NCI-H2029 (cell line): ENCODE data around the gene M1AP.

ENCODE experiments used
- DNase-seq: peaks from one replicate; lab custom pipeline; 2025; lab: John Stamatoyannopoulos, UW

Gene M1AP

GRCh38 chr2:74524955-74525716, 123.0 kb downstream of the M1AP start:
- no peak for DNase-seq

- no peak for DNase-seq
Observed at GRCh38 chr2:74524005-74524404, 124.1 kb downstream of the M1AP start.

- no peak for DNase-seq
Observed at GRCh38 chr2:74522516-74522915, 125.6 kb downstream of the M1AP start.

- no peak for DNase-seq
Observed at GRCh38 chr2:74516650-74517049, 131.5 kb downstream of the M1AP start.

GRCh38 chr2:74515981-74516633, 132.0 kb downstream of the M1AP start:
- peak; percentile 25 for DNase-seq

- no peak for DNase-seq
Observed at GRCh38 chr2:74515271-74515980, 132.7 kb downstream of the M1AP start.

- DNase-seq: no peak
Observed at GRCh38 chr2:74514368-74515270, 133.5 kb downstream of the M1AP start, which contains the start of gene TLX2. TLX2 (plus strand) TSS chr2:74514450; CDS start chr2:74514807, 357 bp downstream.

GRCh38 chr2:74513605-74514367, 134.3 kb downstream of the M1AP start:
- no peak for DNase-seq

GRCh38 chr2:74512744-74513604, 135.2 kb downstream of the M1AP start:
- no peak for DNase-seq

GRCh38 chr2:74511104-74511989, 136.8 kb downstream of the M1AP start:
- DNase-seq: no peak

- DNase-seq: no peak
Observed at GRCh38 chr2:74510272-74510671, 137.9 kb downstream of the M1AP start.

- no peak for DNase-seq
Observed at GRCh38 chr2:74507926-74508520, 140.1 kb downstream of the M1AP start.
